ENCODE measurements around the gene RAB11FIP3. TPM values are rescaled to one million over a fixed set of nuclear protein-coding genes. Genes with fewer than 3 reads are reported as not detected.

RAB11FIP3 gene
- total and polyA plus RNA-seq, 10 of the 15 experiments (the other 5 are each of a cell fraction or from before 2014, with no cell fraction given): 1.2 to 27.3 (median 7.7) TPM

- TF ChIP-seq MEF2B (IDR thresholded peaks at IDR 0.05; ENCODE audit: partially characterized antibody, poor library complexity, severe bottlenecking) (no peak), SMC3 (IDR thresholded peaks at IDR 0.05; ENCODE audit: borderline replicate concordance, low read length) (no peak)
Observed at GRCh38 chr16:534135-534534, 108.7 kb downstream of the RAB11FIP3 start (continued).

GRCh38 chr16:534856-535445, 109.5 kb downstream of the RAB11FIP3 start:
- intact Hi-C loops (cut with micrococcal nuclease; ENCODE audit: unreplicated experiment): no loop called here
- H2AFZ ChIP-seq (ENCODE audit: control insufficient read depth, low read depth, low read length): no peak overlapping the region
- H3K79me2 ChIP-seq (ENCODE audit: control insufficient read depth, insufficient read depth, low read length): peaks cover 23% of the 10 kb centered on the region
- H3K9me3 ChIP-seq (replicated peaks; ENCODE audit: control insufficient read depth, insufficient read depth, low read length): no peaks in the 10 kb centered on the region
- no peaks in the 10 kb centered on the region for H4K20me1 ChIP-seq (ENCODE audit: control insufficient read depth, insufficient read depth)
- TF ChIP-seq WRNIP1 (IDR thresholded peaks at IDR 0.05; ENCODE audit: borderline replicate concordance, low read depth, low read length): no peak
- peak; percentile 30; the same call in 1 of the 2 replicates for TF ChIP-seq POLR2A (IDR thresholded peaks at IDR 0.05; ENCODE audit: low read depth, low read length)
- WGBS (ENCODE audit: insufficient coverage, insufficient replicate concordance, low lambda C conversion rate, missing lambda C conversion rate): 95% methylated on average over 27 of the region's 27 CpGs
- DNase-seq (ENCODE audit: low read depth, low spot score) (no peak), ATAC-seq (no peak), FAIRE-seq (no peak)
- no peak overlapping the region for H3K4me2 ChIP-seq (ENCODE audit: control insufficient read depth, insufficient read depth)
- H3K4me1 ChIP-seq (ENCODE audit: control insufficient read depth, insufficient read depth, low read length): no peaks in the 10 kb centered on the region
- ChIA-PET CTCF (no interaction called here), RAD21 (ENCODE audit: unreplicated experiment) (no interaction called here), POLR2A (no interaction called here), SMC1A (ENCODE audit: uncharacterized antibody, unreplicated experiment) (no interaction called here)
- no TSS peak for BruUV-seq (replicated peaks)
- no peak overlapping the region for H3K9ac ChIP-seq (ENCODE audit: control insufficient read depth, insufficient read depth, low read length)
- H3K27me3 ChIP-seq (replicated peaks in 1 of 2; ENCODE audit: control insufficient read depth in 2 of 2, insufficient read depth in 2 of 2, low read length in 1 of 2): no peaks in the 10 kb centered on the region
- H3K4me3 ChIP-seq: no peak overlapping the region
- H3K36me3 ChIP-seq (ENCODE audit: control insufficient read depth in 2 of 2, insufficient read depth in 2 of 2, low read length in 1 of 2): peaks cover 0 to 23% of the 10 kb centered on the region in 2 experiments; a peak in 3 of 4 replicates
- H3K27ac ChIP-seq (ENCODE audit: control insufficient read depth, insufficient read depth): no peak overlapping the region
- in situ Hi-C loops (cut with MboI): loop anchor here (5.0 kb wide), 1 partner anchor 32 kb away; the partner anchor contains the start of genes NHLRC4 and PIGQ
